UCSD-AML1 (cell line): ENCODE data around the gene PADI4.

Experiments
- DNase-seq: peaks from one replicate; lab custom pipeline; 2025; ENCODE audit not compliant: unreplicated experiment; lab: John Stamatoyannopoulos, UW

PADI4 gene

DNA sequence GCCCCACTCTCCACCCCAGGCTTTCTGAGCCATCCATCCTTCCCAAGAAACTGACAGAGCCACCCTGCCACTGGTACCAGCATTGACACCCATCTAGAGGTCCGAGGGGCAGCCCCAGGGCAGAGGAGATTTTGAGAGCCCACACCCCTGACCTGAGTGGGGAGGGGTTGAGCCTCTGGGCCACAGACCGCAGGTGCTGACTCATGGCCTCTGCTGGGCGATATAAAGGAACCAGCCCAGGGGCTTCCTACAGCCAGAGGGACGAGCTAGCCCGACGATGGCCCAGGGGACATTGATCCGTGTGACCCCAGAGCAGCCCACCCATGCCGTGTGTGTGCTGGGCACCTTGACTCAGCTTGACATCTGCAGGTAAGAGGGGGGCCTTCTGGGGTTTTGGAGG, at the start of gene PADI4:
TSS of gene PADI4 (plus strand) at position 252 of the 400 bp plus-strand sequence. CDS start at position 278, 26 bp downstream.
- DNase-seq, result peak; percentile 74

DNA sequence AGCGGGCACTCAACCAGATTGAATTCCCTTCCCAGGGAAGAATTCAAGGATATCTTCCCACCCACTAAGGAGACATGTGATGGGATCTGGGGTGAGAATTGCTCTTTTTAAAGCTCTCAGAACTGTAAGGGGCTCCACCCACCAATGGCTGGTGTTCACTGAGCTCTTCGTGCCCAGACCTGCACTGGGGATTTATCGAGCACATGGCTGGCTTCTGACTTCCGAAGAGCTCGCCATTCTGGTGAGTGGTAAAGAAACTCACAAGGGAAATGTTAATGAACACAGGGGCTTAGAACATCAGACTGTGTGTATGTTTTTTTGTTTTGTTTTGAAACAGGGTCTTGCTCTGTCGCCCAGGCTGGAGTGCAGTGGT, 49.3 kb upstream of the PADI4 start:
- DNase-seq, result no peak

DNA sequence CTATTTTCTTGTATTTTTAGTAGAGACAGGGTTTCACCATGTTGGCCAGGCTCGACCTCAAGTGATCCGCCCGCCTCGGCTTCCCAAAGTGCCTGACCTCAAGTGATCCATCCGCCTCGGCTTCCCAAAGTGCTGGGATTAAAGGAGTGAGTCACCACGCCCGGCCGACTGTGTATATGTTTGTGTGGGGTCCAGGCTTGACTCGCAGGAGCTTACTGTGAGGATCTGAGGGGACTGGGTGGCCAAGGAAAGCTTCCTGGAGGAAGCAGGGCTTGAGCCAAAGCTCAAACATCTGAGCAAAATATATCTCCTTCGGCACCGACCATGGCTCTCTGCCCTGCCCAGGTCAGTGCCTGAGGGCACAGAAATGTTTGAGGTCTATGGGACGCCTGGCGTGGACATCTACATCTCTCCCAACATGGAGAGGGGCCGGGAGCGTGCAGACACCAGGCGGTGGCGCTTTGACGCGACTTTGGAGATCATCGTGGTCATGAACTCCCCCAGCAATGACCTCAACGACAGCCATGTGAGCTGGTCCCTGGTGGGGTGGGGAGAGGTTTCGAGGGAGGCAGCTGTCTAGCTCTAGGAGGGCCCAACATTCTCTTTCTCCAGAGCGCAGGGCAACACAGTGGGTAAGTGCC, 48.6 kb upstream of the PADI4 start:
- DNase-seq, result no peak

DNA sequence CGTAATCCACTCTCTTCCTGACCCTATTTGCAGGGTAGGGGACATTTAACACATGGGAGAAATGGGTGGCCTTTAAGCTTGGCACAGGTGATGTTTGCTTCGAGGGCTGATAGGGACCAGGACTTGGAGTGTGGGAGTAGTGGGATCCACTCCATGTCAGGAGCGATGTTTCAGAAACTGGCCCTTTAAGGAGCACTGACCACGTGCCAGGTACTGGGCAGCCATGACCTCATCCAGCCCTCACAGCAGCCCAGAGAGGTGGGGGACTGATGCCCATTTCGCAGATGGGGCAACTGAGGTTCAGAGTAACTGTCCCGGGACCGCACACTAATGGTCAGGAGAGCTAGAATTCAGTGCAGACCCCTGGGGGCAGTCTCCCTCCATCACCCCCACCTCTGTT, 47.7 kb upstream of the PADI4 start:
- no peak for DNase-seq

- no peak for DNase-seq
Observed at GRCh38 chr1:17260738-17261137, 47.3 kb upstream of the PADI4 start.

- DNase-seq, result no peak
Observed at GRCh38 chr1:17263936-17264335, 44.1 kb upstream of the PADI4 start.

DNA sequence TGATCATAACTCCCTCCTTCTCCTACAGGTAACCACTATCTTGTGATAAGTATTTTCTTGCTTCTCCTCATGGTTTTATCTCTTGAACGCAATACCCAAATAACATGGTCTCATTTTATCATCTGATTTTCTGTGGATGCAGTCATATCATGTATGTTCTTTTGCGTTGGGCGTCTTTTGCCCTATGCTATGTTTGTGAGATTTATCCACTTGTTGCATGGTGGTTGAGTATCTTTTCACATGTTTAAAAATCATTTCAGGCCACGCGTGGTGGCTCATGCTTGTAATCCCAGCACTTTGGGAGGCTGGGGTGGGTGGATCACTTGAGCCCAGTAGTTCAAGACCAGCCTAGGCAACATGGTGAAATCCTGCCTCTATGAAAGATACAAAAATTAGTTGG, 43.5 kb upstream of the PADI4 start:
- DNase-seq, result no peak

DNA sequence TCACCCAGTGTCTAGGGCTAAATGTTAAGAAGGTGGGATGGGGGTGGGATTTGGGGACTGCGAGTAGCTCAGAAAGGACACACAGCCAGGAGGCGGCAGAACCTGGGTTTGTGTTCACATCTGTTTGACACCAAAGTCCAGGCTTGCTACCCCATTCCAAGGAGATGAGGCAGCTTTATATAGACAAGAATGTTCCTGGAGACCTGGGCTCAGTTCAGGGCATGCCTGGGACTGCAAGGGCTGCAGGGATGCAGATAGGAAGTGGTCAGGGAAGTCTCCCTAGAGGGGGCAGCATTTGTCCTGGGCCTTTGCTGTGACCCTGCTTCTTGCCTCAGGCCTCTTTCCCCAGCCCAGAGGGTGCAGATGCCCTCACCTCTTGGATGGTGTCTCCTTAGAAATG, 42.8 kb upstream of the PADI4 start:
- no peak for DNase-seq

GRCh38 chr1:17265950-17266349, 42.0 kb upstream of the PADI4 start:
- no peak for DNase-seq

DNA sequence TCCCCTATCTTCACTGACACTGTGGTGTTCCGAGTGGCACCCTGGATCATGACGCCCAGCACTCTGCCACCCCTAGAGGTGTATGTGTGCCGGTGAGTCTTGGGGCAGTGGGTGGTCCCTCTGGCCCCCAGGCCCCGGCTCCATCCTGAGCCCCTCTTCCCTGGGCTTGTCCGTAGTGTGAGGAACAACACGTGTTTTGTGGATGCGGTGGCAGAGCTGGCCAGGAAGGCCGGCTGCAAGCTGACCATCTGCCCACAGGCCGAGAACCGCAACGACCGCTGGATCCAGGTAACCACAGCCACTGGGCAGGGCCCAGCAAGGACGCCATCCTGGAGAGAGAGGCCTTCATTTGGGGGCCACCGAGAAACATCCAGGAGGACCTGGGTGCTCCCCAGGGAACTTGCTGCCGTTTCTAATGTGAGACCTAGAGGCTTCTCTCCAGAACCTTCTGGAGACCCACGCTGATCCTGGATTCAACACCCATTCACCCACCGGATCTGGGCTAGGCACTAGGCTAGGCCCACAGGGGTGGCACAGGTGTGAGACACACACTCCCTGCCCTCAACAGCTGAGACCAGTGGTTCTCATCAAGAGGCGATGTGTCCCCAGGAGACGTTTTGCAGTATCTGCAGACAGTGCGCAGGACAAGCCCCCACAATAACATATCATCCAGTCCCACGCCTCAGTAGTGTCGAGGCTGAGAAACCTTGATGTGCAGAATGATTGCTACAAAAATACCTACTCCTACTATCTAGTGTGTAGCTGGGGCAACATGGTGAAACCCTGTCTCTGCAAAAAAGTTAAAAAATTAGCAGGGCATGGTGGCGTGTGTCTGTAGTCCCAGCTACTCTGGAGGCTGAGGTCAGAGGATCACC, 36.9 kb upstream of the PADI4 start:
- no peak for DNase-seq

DNA sequence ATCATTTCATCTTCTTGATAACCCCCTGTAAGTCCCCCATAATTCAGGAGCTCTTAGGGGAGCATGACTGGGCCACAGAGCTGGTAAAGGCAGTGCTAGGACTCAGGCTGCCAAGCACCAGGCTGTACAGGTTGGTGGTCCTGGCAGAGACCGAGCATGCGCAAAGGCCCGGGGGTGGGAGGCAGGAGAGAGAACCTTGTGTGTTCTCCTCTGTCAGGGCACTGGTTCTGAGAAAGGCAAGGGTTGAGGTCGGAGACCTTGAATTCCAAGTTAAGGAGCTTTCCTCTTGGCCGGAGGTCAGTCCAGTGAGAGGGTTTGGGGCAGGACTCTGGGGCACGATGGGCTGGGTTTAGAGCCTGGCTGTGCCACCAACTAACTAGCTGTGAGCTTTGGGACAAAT, 35.9 kb upstream of the PADI4 start:
- DNase-seq, result no peak

- no peak for DNase-seq
Observed at GRCh38 chr1:17272646-17273045, 35.4 kb upstream of the PADI4 start.

DNA sequence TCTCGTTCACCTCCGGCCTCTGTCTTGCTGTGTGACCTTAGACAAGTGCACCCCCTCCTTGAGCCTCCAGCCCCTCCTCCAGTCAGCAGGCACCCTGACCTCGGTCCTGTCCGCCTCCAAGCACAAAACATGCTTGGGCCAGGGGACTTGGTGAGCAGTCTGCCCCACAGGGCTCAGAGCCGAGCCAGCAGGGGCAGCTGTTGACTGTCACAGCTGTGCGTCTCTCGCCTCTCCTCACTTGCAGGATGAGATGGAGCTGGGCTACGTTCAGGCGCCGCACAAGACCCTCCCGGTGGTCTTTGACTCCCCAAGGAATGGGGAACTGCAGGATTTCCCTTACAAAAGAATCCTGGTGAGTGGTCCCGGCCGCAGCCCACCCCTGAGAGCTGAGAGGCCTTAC, 34.9 kb upstream of the PADI4 start:
- no peak for DNase-seq

DNA sequence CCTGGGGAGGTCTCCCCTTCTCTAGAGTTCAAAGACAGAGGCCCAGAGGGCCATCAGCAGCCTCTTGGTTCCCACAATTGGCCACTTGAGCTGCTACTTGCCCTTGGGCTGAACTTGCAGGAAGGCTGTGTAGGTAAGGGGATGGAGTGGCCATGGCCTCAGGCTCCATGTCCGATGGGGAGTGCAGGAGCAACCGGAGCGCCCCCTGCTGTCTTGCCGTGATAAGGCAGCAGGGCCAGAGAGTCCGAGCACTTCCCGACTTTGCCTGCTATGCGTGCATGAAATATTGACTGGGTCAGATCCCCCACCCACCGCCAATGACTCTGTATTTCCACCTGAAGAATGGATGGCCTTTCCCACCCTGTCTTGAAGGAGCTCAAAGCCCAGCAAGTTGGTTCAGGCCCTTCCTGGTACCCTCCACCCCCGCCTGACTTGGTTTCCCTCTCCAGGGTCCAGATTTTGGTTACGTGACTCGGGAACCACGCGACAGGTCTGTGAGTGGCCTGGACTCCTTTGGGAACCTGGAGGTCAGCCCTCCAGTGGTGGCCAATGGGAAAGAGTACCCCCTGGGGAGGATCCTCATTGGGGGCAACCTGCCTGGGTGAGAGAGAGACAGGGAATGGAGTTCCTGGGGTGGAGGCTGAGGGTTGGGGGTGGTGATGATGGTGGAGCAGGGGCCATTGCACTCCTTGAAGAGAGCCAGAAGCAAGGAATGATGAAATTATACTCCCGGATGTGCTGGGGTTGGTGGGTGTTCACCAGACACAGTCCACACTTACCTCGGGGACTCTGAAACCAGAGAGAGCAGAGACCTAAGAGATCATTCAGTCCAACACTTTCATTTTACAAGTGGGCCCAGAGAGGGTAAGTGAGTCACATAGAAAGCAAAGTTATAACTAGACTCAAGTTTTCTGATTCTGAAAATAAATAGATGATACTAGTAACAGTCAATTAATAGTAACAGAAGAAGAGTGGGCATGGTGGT, 33.5 kb upstream of the PADI4 start:
- peak; percentile 81 for DNase-seq

GRCh38 chr1:17276568-17276967, 31.4 kb upstream of the PADI4 start:
- DNase-seq, result peak; percentile 76

DNA sequence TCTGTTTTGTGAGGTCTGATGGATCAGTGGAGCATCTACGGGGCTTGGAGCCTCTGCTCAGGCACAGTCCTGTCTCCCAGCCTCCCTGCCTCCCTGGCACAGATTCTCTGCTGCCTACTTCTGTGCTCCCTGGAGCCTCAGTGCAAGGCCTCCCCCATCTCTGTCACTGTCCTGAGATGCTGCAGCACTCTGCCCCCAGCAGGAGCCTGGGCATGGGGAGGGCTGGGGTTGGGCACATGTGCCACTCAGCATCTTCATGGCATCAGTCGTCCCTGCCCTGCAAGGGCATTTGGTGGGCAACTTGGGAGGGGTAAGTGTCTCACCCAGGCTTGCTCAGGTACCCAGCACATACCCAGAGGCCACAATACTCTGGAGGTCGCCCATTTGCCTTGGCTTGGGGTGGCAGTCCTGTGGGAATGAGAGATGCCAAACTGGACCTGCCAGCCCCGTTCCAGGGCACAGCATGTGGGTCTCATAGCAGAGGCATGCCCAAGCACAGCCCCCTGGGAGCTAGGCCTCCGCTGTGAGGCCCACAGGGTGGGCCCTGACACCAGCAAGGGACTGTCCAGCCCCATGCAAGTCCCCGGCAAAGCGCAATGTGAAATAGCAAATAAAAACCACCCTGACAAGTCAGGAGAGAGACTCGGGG, 30.4 kb upstream of the PADI4 start:
- no peak for DNase-seq

GRCh38 chr1:17278996-17279830, 28.8 kb upstream of the PADI4 start:
- no peak for DNase-seq

- no peak for DNase-seq
Observed at GRCh38 chr1:17280436-17280835, 27.6 kb upstream of the PADI4 start.

DNA sequence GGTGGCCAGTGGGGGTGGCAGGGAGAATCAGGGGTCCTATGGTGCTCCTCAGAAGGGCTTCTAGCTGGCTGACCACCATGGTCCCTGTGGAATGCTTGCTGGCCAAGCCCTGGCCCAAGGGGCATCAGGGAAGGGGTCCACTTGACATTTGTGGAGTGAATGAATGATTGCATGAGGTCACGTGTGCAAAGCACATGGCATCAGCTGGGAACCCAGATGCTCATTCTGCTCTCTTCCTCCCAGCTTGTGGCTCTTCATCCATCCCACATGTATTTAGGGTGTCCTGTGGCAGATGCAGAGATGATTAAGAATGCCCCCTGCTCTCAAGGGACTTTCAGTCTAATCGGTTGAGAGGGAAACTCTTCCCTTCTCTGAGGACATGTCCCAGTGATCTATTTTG, 27.1 kb upstream of the PADI4 start:
- no peak for DNase-seq

- peak; percentile 71 for DNase-seq
Observed at GRCh38 chr1:17281775-17282181, 26.2 kb upstream of the PADI4 start.
